HG02970 (cell line): Measurements from ENCODE around the gene TPX2.

ENCODE experiments used
- ATAC-seq: cut with Tn5 transposase; IDR thresholded peaks from one replicate; pipeline ENCODE4 v1.9.1; 2021; ENCODE audit warnings: mild to moderate bottlenecking, moderate library complexity, moderate number of reproducible peaks; ENCODE audit not compliant: unreplicated experiment, low FRiP score

Gene TPX2

DNA sequence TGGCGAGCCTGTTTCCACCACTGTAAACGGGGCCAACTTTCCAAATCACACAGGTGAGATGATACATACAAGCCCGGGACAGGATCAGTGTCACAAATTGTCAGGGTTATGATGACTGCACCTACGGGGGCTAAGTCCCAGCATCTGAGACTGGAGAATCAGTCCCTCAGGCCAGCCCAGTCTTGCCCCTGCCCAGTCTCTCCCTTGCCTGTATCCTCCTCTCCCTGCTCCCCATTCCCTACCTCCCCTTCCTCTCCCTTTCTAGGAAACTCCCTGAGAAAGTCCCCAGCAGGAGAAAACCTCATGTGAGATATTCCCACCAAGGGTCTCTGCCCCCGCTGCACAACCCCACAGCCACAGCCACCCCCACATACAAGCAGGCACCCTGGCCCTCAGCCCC, 104.8 kb downstream of the TPX2 start:
- no peak for ATAC-seq

DNA sequence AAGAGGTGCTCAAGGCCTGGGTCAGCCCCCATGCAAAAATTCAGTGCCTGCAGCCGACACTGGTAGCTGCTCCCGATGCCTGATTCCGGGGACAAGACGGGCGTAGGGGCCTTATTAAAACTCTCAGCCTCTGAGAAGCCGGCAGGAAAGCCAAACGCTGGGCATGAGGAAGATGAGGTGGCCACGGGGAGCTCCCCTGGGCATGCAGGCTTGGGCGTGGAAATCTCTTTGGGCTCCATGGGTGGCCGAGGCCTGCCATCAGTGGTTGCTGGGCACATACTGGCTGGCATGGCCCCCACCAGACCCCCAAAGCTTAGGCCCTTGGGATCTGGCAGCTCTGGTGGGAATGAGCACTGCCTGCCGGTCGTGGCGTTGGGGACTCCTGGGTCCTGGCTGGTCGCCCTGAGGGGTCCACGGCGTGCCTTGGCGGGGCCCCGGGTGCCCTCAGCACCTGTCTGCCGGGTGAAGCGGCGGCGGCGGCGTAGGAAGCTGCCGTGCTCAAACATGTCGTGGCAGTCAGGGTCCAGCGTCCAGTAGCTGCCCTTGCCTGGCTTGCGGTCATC, 105.7 kb downstream of the TPX2 start:
- ATAC-seq = no peak

- no peak for ATAC-seq
These were observed 106.3 kb downstream of the TPX2 start, which contains the start of gene FOXS1 for GRCh38 chr20:31845300-31845863. TSS of gene FOXS1 (minus strand) at chr20:31845604. CDS start at chr20:31845542, 62 bp downstream.

GRCh38 chr20:31846793-31847138, 107.7 kb downstream of the TPX2 start:
- ATAC-seq = no peak

DNA sequence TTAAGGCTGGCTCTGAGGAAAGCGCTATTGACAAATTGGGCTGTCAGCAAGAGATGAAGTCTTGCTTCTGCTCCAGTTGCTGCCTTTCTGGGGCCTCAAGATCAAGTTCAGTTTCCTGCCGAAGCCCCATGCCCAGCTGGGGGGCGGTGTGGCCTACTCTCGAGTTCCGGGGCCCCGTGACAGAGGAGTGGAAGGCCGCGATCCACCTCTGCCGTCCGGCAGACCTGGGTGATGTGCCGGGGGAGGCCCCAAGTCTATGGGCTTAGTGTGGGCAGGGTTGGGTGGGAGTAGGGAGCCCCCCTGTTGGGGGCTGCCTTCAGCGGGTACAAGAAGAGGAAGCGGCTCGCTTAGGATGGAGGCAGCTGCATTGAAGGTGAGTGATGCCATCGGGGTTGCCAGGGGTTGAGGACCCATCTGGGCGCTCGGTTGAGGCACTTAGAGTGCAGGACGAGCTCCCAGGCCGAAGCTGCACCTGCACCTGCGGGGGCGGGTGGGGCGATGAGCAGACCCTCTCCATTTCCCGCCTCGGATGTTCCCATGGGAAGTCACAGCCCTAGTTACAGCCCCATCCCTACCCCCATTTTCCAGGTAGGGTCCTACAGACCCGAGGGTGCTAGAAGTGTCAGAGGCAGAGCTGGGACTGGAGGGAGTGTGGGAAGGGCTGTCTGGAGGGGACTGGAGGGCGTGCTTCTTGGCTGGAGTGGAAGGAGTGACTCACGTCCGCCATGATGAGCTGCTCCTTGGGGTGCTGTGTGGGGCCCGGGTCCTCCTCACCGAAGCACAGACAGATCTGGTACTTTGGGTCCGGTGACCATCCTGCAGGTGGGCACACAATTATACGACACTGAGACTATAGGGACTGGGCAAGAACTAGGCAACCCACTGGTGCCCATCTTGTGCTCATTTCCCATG, 109.3 kb downstream of the TPX2 start:
- no peak for ATAC-seq

DNA sequence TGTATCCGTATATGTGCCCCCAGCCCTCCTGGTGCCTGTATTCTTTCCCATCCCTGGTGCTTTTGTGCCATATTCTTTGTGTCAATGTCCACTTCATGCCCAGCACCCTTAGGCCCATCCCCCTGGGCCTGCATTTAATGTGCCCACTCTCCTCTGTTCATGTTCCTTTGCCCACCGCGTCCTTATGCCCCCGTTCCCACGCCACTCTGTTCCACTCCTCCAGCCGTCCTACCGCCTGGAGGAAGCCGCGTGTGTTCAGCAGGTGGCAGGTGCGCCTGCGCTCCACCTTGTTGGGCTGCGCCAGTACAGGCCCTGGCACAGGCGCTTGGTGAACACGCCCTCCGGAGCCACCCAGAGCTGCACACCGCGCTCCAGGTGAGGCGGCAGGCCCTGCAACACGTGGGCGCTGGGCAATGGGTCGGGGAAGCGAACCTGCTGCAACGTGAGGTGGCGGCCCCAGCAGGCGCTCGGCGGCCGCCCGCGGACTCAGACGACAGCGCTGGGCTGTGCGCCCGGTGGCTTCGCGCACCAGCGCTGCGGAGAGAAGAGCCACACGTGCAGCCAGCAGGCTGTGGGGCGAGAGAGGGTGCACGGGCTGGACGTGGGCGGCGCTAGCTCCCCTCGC, 110.3 kb downstream of the TPX2 start:
- ATAC-seq = no peak
